GM12878 (cell line): ENCODE measurements around the gene HMSD. TPM values are rescaled to one million over a fixed set of nuclear protein-coding genes. Genes with fewer than 3 reads are reported as not detected.

Experiments used
- ATAC-seq: fragments of 200-7000 bp; cut with Tn5 transposase; 3 replicates; pipeline ENCODE4 v1.9.1; 2020; ENCODE audit warnings: mild to moderate bottlenecking, moderate library complexity
- BruUV-seq: library from RNA; stranded (reverse); fragments of 400-500 nt; replicated peaks from 2 replicates; lab custom pipeline; 2021; lab: Mats Ljungman, UMichigan
- CTCF ChIA-PET: fragments of 300-600 bp; sonication (Branson Sonifier 250); formaldehyde crosslinking; extraction: SDS; loops from one replicate; lab custom pipeline; 2021; ENCODE audit warnings: inconsistent platforms; lab: Yijun Ruan, JAX
- POLR2A ChIA-PET: fragments of 350-600 bp; formaldehyde crosslinking; extraction: SDS; loops from one replicate; lab custom pipeline; 2021; ENCODE audit warnings: inconsistent platforms; lab: Charles Lee
- RAD21 ChIA-PET: fragments of 300-600 bp; sonication (Branson Sonifier 250); formaldehyde crosslinking; loops from one replicate; lab custom pipeline; 2023; ENCODE audit warnings: antibody characterized with exemption; ENCODE audit not compliant: unreplicated experiment; lab: Charles Lee
- SMC1A ChIA-PET: fragments of 300-600 bp; sonication (Branson Sonifier 250); formaldehyde crosslinking; loops from one replicate; lab custom pipeline; 2023; ENCODE audit not compliant: unreplicated experiment, uncharacterized antibody; lab: Charles Lee
- DNase-seq: peaks from one replicate; pipeline ENCODE4 v3.0.0-alpha.2; 2011; ENCODE audit warnings: low read depth, low spot score
- FAIRE-seq: peaks from 3 replicates; lab custom pipeline; 2011; peaks lifted over from hg19 to GRCh38; lab: Jason Lieb, UNC
- H2AFZ ChIP-seq: 2 replicates; pipeline ENCODE4 v1.6.0; 2011; ENCODE audit warnings: low read depth, low read length, control low read depth; ENCODE audit not compliant: control insufficient read depth
- H3K27ac ChIP-seq: 2 replicates; pipeline ENCODE4 v1.5.1; 2011; ENCODE audit warnings: control low read depth; ENCODE audit not compliant: control insufficient read depth, insufficient read depth
- H3K27me3 ChIP-seq, 2 experiments: replicated peaks in 1 of 2; 2 replicates each; pipeline versions ENCODE4 v1.6.0 to v1.6.1; 2011; ENCODE audit warnings: low read length in 1 of 2; ENCODE audit not compliant: control insufficient read depth in 2 of 2, insufficient read depth in 2 of 2
- H3K36me3 ChIP-seq, 2 experiments: 2 replicates each; pipeline ENCODE4 v1.5.1; 2011; ENCODE audit warnings: low read length in 1 of 2; ENCODE audit not compliant: control insufficient read depth in 2 of 2, insufficient read depth in 2 of 2
- H3K4me1 ChIP-seq: 2 replicates; pipeline ENCODE4 v1.6.1; 2011; ENCODE audit warnings: mild to moderate bottlenecking, low read length, moderate library complexity, mixed read lengths; ENCODE audit not compliant: control insufficient read depth, insufficient read depth
- H3K4me2 ChIP-seq: 2 replicates; pipeline ENCODE4 v1.6.0; 2011; ENCODE audit warnings: control low read depth; ENCODE audit not compliant: control insufficient read depth, insufficient read depth
- H3K4me3 ChIP-seq: fragments of 200-600 bp; sonication (generic); 2 replicates; pipeline ENCODE4 v1.5.1; 2016
- H3K79me2 ChIP-seq: 2 replicates; pipeline ENCODE4 v1.6.0; 2011; ENCODE audit warnings: low read length; ENCODE audit not compliant: control insufficient read depth, insufficient read depth
- H3K9ac ChIP-seq: 2 replicates; pipeline ENCODE4 v1.8.0; 2011; ENCODE audit warnings: low read length, control low read depth, mixed read lengths; ENCODE audit not compliant: control insufficient read depth, insufficient read depth
- H3K9me3 ChIP-seq: replicated peaks from 3 replicates; pipeline ENCODE4 v1.5.1; 2011; ENCODE audit warnings: mild to moderate bottlenecking, low read length; ENCODE audit not compliant: control insufficient read depth, insufficient read depth
- H4K20me1 ChIP-seq: 2 replicates; pipeline ENCODE4 v1.6.0; 2011; ENCODE audit not compliant: control insufficient read depth, insufficient read depth
- ESRRA ChIP-seq: IDR thresholded peaks from 2 replicates; pipeline ENCODE4 v1.6.1; 2012; ENCODE audit warnings: mild to moderate bottlenecking, low read length, improper control_type of control experiment
- GATAD2B ChIP-seq: fragments of 450-650 bp; conservative IDR thresholded peaks from 2 replicates; pipeline ENCODE4 v1.6.1; 2017; ENCODE audit warnings: low read depth, mild to moderate bottlenecking, moderate library complexity
- MEF2A ChIP-seq: IDR thresholded peaks from 2 replicates; pipeline ENCODE4 v1.6.1; 2011; ENCODE audit warnings: low read depth, mild to moderate bottlenecking, low read length, moderate library complexity; ENCODE audit not compliant: insufficient read depth
- NR2F1 ChIP-seq: fragments of 450-650 bp; conservative IDR thresholded peaks from 2 replicates; pipeline ENCODE4 v1.6.1; 2017; ENCODE audit warnings: mild to moderate bottlenecking
- PBX3 ChIP-seq: IDR thresholded peaks from 2 replicates; pipeline ENCODE4 v1.6.1; 2011; ENCODE audit warnings: mild to moderate bottlenecking, low read depth, low read length, moderate library complexity; ENCODE audit not compliant: insufficient replicate concordance
- PKNOX1 ChIP-seq: fragments of 450-650 bp; IDR thresholded peaks from 2 replicates; pipeline ENCODE4 v1.6.1; 2016; ENCODE audit warnings: mild to moderate bottlenecking
- RAD51 ChIP-seq: fragments of 450-650 bp; IDR thresholded peaks from 2 replicates; pipeline ENCODE4 v1.6.1; 2016; ENCODE audit warnings: moderate library complexity, mild to moderate bottlenecking, inconsistent platforms
- RB1 ChIP-seq: fragments of 450-650 bp; formaldehyde crosslinking; IDR thresholded peaks from 2 replicates; pipeline ENCODE4 v1.6.1; 2017; ENCODE audit warnings: mild to moderate bottlenecking, borderline replicate concordance
- SIN3A ChIP-seq: IDR thresholded peaks from 2 replicates; pipeline ENCODE4 v1.6.1; 2012; ENCODE audit warnings: low read depth, low read length, improper control_type of control experiment
- ZBTB11 ChIP-seq: fragments of 450-650 bp; formaldehyde crosslinking; IDR thresholded peaks from 2 replicates; pipeline ENCODE4 v1.5.0; 2022; ENCODE audit warnings: mild to moderate bottlenecking, missing genetic modification characterization
- ZNF207 ChIP-seq: fragments of 450-650 bp; IDR thresholded peaks from 2 replicates; pipeline ENCODE4 v1.6.1; 2014; ENCODE audit warnings: antibody characterized with exemption, mild to moderate bottlenecking, borderline replicate concordance
- ZSCAN29 ChIP-seq: fragments of 450-650 bp; IDR thresholded peaks from 2 replicates; pipeline ENCODE4 v1.6.1; 2017; ENCODE audit warnings: mild to moderate bottlenecking, moderate library complexity
- ZZZ3 ChIP-seq: IDR thresholded peaks from 2 replicates; pipeline ENCODE4 v1.6.1; 2011; ENCODE audit warnings: low read depth; ENCODE audit not compliant: control insufficient read depth, insufficient read length
- WGBS: methylation state at CpG from one replicate; pipeline ENCODE4 v1.1.6; 2016; ENCODE audit warnings: low lambda C conversion rate; ENCODE audit not compliant: insufficient replicate concordance, insufficient coverage; ENCODE audit errors: missing lambda C conversion rate; 5-methylcytosine and 5-hydroxymethylcytosine counted together
- in situ Hi-C: fragments of 300-500 bp; cut with MboI; formaldehyde crosslinking; loops from 9 replicates; pipeline ENCODE4 v1.14.3; 2018; ENCODE audit warnings: mixed read lengths
- intact Hi-C: fragments of 100-400 bp; cut with micrococcal nuclease; formaldehyde crosslinking; loops from one replicate; pipeline ENCODE4 v1.14.2; 2022; ENCODE audit not compliant: unreplicated experiment
- polyA plus RNA-seq, 11 experiments: library from polyadenylated mRNA; depleted of rRNA in 4 of 11; unstranded in 6 of 11; stranded (reverse) in 5 of 11; fragments of >200 nt; fragmentation: Nextera tagmentation in 4 of 11; fragmentation: Illumina TruSeq in 1 of 11; extraction: Ambion mirVana in 4 of 11; extraction: Trizol in 1 of 11; gene quantifications; 1 replicate in 1 of 11; 2 replicates in 10 of 11; pipeline versions ENCODE4 v1.2.1 to v1.2.3, GENCODE V29; 2011 to 2016; ENCODE audit warnings: inconsistent platforms in 2 of 11, missing spikeins in 2 of 11, low read depth in 1 of 11
- total RNA-seq, 4 experiments: library from RNA; depleted of rRNA in 3 of 4; stranded (reverse); fragments of >200 nt in 3 of 4; fragmentation: Illumina TruSeq in 1 of 4; extraction: Trizol in 1 of 4; gene quantifications; 2 replicates each; pipeline versions ENCODE4 v1.2.1 to v1.2.3, GENCODE V29; 2013 to 2021
- TF ChIP-seq, protein P1 (sequence below): IDR thresholded peaks from 2 replicates; pipeline ENCODE4 v1.6.1; 2011; ENCODE audit warnings: borderline replicate concordance, low read depth, mild to moderate bottlenecking, moderate library complexity, mixed read lengths, low read length; ENCODE audit not compliant: insufficient read depth; ENCODE audit errors: extremely low read length
- TF ChIP-seq, protein P2 (sequence below): fragments of 450-650 bp; IDR thresholded peaks from 2 replicates; pipeline ENCODE4 v1.6.1; 2017; ENCODE audit warnings: mild to moderate bottlenecking, low read depth, inconsistent platforms; ENCODE audit not compliant: poor library complexity, severe bottlenecking
- TF ChIP-seq, protein P3 (sequence below): IDR thresholded peaks from 2 replicates; pipeline ENCODE4 v1.6.1; 2012; ENCODE audit warnings: low read depth, low read length, improper control_type of control experiment

HMSD gene
- total and polyA plus RNA-seq, 10 of the 15 experiments (the other 5 are each of a cell fraction or from before 2014, with no cell fraction given) = 11.7 to 83.9 (median 37.8) TPM

DNA sequence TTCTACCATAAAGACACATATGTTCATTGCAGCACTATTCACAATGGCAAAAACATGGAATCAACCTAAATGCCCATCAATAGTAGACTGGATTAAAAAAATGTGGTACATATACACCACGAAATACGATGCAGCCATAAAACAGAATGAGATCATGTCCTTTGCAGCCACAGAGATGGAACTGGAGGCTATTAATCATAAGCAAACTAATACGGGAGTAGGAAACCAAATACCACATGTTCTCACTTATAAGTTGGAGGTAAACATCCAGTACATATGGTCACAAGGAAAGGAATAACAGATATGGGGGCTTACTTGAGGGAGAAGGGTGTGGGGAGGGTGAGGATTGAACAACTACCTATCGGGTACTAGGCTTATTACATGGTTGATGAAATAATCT is 7.7 kb downstream of the HMSD start:
- CTCF ChIA-PET = no interaction called here
- no peaks in the 10 kb centered on the region for H4K20me1 ChIP-seq
- H3K4me3 ChIP-seq = no peak overlapping the region
- BruUV-seq = no TSS peak
- H3K36me3 ChIP-seq = peaks cover 5 to 24% of the 10 kb centered on the region in 2 experiments; a peak in 3 of 4 replicates
- POLR2A ChIA-PET = no interaction called here
- WGBS = 96% methylated on average over 4 of the region's 4 CpGs
- no peak overlapping the region for H3K27ac ChIP-seq
- H2AFZ ChIP-seq = no peak overlapping the region
- H3K79me2 ChIP-seq = peaks cover 26% of the 10 kb centered on the region
- no peak overlapping the region for H3K4me2 ChIP-seq
- no peak; the same call in 2 of the 3 replicates for ATAC-seq
- in situ Hi-C loops = no loop called here
- RAD21 ChIA-PET = no interaction called here
- H3K9me3 ChIP-seq = no peaks in the 10 kb centered on the region
- SMC1A ChIA-PET = no interaction called here
- H3K9ac ChIP-seq = no peak overlapping the region
- FAIRE-seq = no peak
- intact Hi-C loops = no loop called here
- peaks cover 4% of the 10 kb centered on the region; the same call in 1 of the 2 replicates for H3K4me1 ChIP-seq
- no peak for DNase-seq
- no peaks in the 10 kb centered on the region for H3K27me3 ChIP-seq
- TF ChIP-seq MEF2A = no peak
- TF ChIP-seq ZZZ3 = no peak
- TF ChIP-seq SIN3A = no peak
- TF ChIP-seq ZBTB11 (CRISPR knock-in tag) = no peak
- TF ChIP-seq, protein P1, sequence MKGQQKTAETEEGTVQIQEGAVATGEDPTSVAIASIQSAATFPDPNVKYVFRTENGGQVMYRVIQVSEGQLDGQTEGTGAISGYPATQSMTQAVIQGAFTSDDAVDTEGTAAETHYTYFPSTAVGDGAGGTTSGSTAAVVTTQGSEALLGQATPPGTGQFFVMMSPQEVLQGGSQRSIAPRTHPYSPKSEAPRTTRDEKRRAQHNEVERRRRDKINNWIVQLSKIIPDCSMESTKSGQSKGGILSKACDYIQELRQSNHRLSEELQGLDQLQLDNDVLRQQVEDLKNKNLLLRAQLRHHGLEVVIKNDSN = no peak
- TF ChIP-seq GATAD2B = no peak
- TF ChIP-seq NR2F1 = no peak
- no peak for TF ChIP-seq PBX3
- no peak for TF ChIP-seq RB1
- TF ChIP-seq, protein P2, sequence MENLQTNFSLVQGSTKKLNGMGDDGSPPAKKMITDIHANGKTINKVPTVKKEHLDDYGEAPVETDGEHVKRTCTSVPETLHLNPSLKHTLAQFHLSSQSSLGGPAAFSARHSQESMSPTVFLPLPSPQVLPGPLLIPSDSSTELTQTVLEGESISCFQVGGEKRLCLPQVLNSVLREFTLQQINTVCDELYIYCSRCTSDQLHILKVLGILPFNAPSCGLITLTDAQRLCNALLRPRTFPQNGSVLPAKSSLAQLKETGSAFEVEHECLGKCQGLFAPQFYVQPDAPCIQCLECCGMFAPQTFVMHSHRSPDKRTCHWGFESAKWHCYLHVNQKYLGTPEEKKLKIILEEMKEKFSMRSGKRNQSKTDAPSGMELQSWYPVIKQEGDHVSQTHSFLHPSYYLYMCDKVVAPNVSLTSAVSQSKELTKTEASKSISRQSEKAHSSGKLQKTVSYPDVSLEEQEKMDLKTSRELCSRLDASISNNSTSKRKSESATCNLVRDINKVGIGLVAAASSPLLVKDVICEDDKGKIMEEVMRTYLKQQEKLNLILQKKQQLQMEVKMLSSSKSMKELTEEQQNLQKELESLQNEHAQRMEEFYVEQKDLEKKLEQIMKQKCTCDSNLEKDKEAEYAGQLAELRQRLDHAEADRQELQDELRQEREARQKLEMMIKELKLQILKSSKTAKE = no peak
- TF ChIP-seq, protein P3, sequence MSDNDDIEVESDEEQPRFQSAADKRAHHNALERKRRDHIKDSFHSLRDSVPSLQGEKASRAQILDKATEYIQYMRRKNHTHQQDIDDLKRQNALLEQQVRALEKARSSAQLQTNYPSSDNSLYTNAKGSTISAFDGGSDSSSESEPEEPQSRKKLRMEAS = no peak
- TF ChIP-seq ESRRA = no peak
- no peak for TF ChIP-seq PKNOX1
- no peak for TF ChIP-seq ZNF207
- no peak for TF ChIP-seq RAD51
- TF ChIP-seq ZSCAN29 = no peak
